Neuronal stem cell (in vitro differentiated cells): Measurements from ENCODE around the gene RARG.

Experiments used
- DNase-seq: peaks from one replicate; pipeline ENCODE4 v3.0.0-alpha.2; 2013; ENCODE audit warnings: low spot score
- H2AFZ ChIP-seq: one replicate; pipeline ENCODE4 v1.6.1; 2013; ENCODE audit warnings: mild to moderate bottlenecking, low read length, inconsistent platforms
- H2AK5ac ChIP-seq: 2 replicates; pipeline ENCODE4 v1.6.1; 2013; ENCODE audit warnings: low read depth, mild to moderate bottlenecking, inconsistent platforms, low read length, moderate library complexity, mixed read lengths
- H2BK120ac ChIP-seq: 2 replicates; pipeline ENCODE4 v1.6.1; 2013; ENCODE audit warnings: low read depth, mild to moderate bottlenecking, inconsistent platforms, low read length, moderate library complexity, mixed read lengths
- H2BK12ac ChIP-seq: one replicate; pipeline ENCODE4 v1.6.1; 2013; ENCODE audit warnings: low read length, inconsistent platforms
- H2BK15ac ChIP-seq: 2 replicates; pipeline ENCODE4 v1.6.1; 2013; ENCODE audit warnings: mild to moderate bottlenecking, low read length, inconsistent platforms, mixed read lengths
- H2BK5ac ChIP-seq: one replicate; pipeline ENCODE4 v1.6.1; 2013; ENCODE audit warnings: inconsistent platforms, mild to moderate bottlenecking, low read length, moderate library complexity
- H3K14ac ChIP-seq: one replicate; pipeline ENCODE4 v1.6.1; 2013; ENCODE audit warnings: low read length, inconsistent platforms
- H3K18ac ChIP-seq: 2 replicates; pipeline ENCODE4 v1.6.1; 2013; ENCODE audit warnings: low read length, inconsistent platforms
- H3K23ac ChIP-seq: 2 replicates; pipeline ENCODE4 v1.6.1; 2013; ENCODE audit warnings: low read depth, mild to moderate bottlenecking, mixed read lengths, low read length, inconsistent platforms; ENCODE audit not compliant: poor library complexity
- H3K27ac ChIP-seq: replicated peaks from 3 replicates; pipeline ENCODE4 v1.5.1; 2013; ENCODE audit warnings: low read length, inconsistent platforms
- H3K27me3 ChIP-seq, 3 experiments: 2 replicates each; pipeline ENCODE4 v1.6.1; 2013; ENCODE audit warnings: low read length in 3 of 3, mild to moderate bottlenecking in 2 of 3, inconsistent platforms in 1 of 3, low read depth in 1 of 3, mixed read lengths in 1 of 3, moderate library complexity in 1 of 3; ENCODE audit not compliant: control insufficient read depth in 3 of 3, insufficient read depth in 3 of 3
- H3K36me3 ChIP-seq, 2 donors: replicated peaks in 1 of 2; 2 replicates each; pipeline ENCODE4 v1.6.1; 2013; ENCODE audit warnings: low read length in 2 of 2; ENCODE audit not compliant: control insufficient read depth in 2 of 2, insufficient read depth in 2 of 2
- H3K4ac ChIP-seq: 2 replicates; pipeline ENCODE4 v1.6.1; 2013; ENCODE audit warnings: inconsistent platforms, mild to moderate bottlenecking, low read length, moderate library complexity
- H3K4me1 ChIP-seq, 2 donors: 1 replicate in 1 of 2; 2 replicates in 1 of 2; pipeline ENCODE4 v1.6.1; 2013; ENCODE audit warnings: low read length in 2 of 2, low read depth in 1 of 2; ENCODE audit not compliant: control insufficient read depth in 2 of 2, insufficient read depth in 1 of 2
- H3K4me2 ChIP-seq: one replicate; pipeline ENCODE4 v1.6.1; 2013; ENCODE audit warnings: mild to moderate bottlenecking, low read length, inconsistent platforms; ENCODE audit not compliant: insufficient read depth, poor library complexity, severe bottlenecking
- H3K4me3 ChIP-seq, 2 donors: 2 replicates each; pipeline ENCODE4 v1.5.1; 2013; ENCODE audit warnings: low read length in 2 of 2, mild to moderate bottlenecking in 2 of 2, inconsistent platforms in 1 of 2, moderate library complexity in 1 of 2
- H3K79me1 ChIP-seq: one replicate; pipeline ENCODE4 v1.6.1; 2013; ENCODE audit warnings: low read depth, mild to moderate bottlenecking, inconsistent platforms, low read length, moderate library complexity
- H3K9ac ChIP-seq: one replicate; pipeline ENCODE4 v1.6.1; 2013; ENCODE audit warnings: mild to moderate bottlenecking, low read depth, low read length, inconsistent platforms; ENCODE audit not compliant: poor library complexity
- H3K9me3 ChIP-seq, 2 donors: replicated peaks in 1 of 2; 2 replicates each; pipeline versions ENCODE3 to v1.6.1; 2013; ENCODE audit warnings: low read length in 2 of 2, mild to moderate bottlenecking in 2 of 2, inconsistent platforms in 1 of 2, low read depth in 1 of 2, mixed read lengths in 1 of 2, moderate library complexity in 1 of 2; ENCODE audit not compliant: control insufficient read depth in 2 of 2, insufficient read depth in 1 of 2
- H4K8ac ChIP-seq: one replicate; pipeline ENCODE4 v1.6.1; 2013; ENCODE audit warnings: low read depth, mild to moderate bottlenecking, inconsistent platforms, low read length, moderate library complexity
- H4K91ac ChIP-seq: one replicate; pipeline ENCODE4 v1.6.1; 2013; ENCODE audit warnings: low read length, low read depth, mild to moderate bottlenecking, inconsistent platforms; ENCODE audit not compliant: poor library complexity
- WGBS, 2 donors: extraction: QIAGEN DNeasy Blood & Tissue Kit; methylation state at CpG; one replicate each; pipeline ENCODE4 v1.1.7; 2013; ENCODE audit warnings: missing lambda C conversion rate in 2 of 2, mixed read lengths in 1 of 2; ENCODE audit not compliant: insufficient read length in 2 of 2, insufficient replicate concordance in 1 of 2; ENCODE audit errors: extremely low coverage in 2 of 2; 5-methylcytosine and 5-hydroxymethylcytosine counted together

Gene RARG

GRCh38 chr12:53255996-53256395 is 24.0 kb upstream of the RARG start:
- WGBS, 2 donors: no CpG with 5 or more reads among the region's 3 CpGs
- DNase-seq: no peak

GRCh38 chr12:53254816-53255545 is 23.0 kb upstream of the RARG start:
- H2BK15ac ChIP-seq: no peak overlapping the region
- no peak overlapping the region for H3K4me2 ChIP-seq
- DNase-seq: no peak
- H3K27ac ChIP-seq: no peak overlapping the region
- peaks cover 12% of the 10 kb centered on the region in 2 donors for H3K4me1 ChIP-seq
- H3K36me3 ChIP-seq: peaks cover 8 to 9% of the 10 kb centered on the region in 2 donors
- no peak overlapping the region for H2BK120ac ChIP-seq
- no peak overlapping the region for H3K9ac ChIP-seq
- H3K9me3 ChIP-seq: no peaks in the 10 kb centered on the region
- peaks cover 7% of the 10 kb centered on the region for H3K79me1 ChIP-seq
- WGBS, 2 donors: no CpG with 5 or more reads among the region's 1 CpG
- peaks cover 0 to 2% (median 0%) of the 10 kb centered on the region in 3 experiments for H3K27me3 ChIP-seq
- no peak overlapping the region for H2AK5ac ChIP-seq
- no peak overlapping the region for H4K8ac ChIP-seq
- H3K4me3 ChIP-seq: no peak overlapping the region
- no peak overlapping the region for H3K14ac ChIP-seq
- no peak overlapping the region for H2BK12ac ChIP-seq
- H3K23ac ChIP-seq: no peak overlapping the region
- no peak overlapping the region for H2AFZ ChIP-seq
- H2BK5ac ChIP-seq: no peak overlapping the region
- H4K91ac ChIP-seq: no peak overlapping the region
- no peak overlapping the region for H3K18ac ChIP-seq
- H3K4ac ChIP-seq: no peak overlapping the region

More at GRCh38 chr12:53255996-53256395, 24.0 kb upstream of the RARG start:
- Histone ChIP-seq H3K18ac (no peak overlapping the region), H3K4ac (no peak overlapping the region), H2BK5ac (no peak overlapping the region), H2AK5ac (no peak overlapping the region), H2BK120ac (no peak overlapping the region), H2BK15ac (no peak overlapping the region), H3K27ac (no peak overlapping the region), H3K27me3 (peaks cover 0 to 1% (median 0%) of the 10 kb centered on the region in 3 experiments), H3K36me3 (peaks cover 8 to 9% of the 10 kb centered on the region in 2 donors), H3K4me2 (no peak overlapping the region), H3K79me1 (peaks cover 7% of the 10 kb centered on the region), H3K4me1 (peaks cover 12% of the 10 kb centered on the region in 2 donors), H3K23ac (no peak overlapping the region), H3K4me3 (no peak overlapping the region), H2AFZ (no peak overlapping the region), H4K91ac (no peak overlapping the region), H3K9ac (no peak overlapping the region), H4K8ac (no peak overlapping the region), H3K14ac (no peak overlapping the region), H3K9me3 (no peaks in the 10 kb centered on the region), H2BK12ac (no peak overlapping the region)

- Histone ChIP-seq H3K79me1 (peaks cover 7% of the 10 kb centered on the region), H3K4ac (no peak overlapping the region), H3K4me1 (peaks cover 12% of the 10 kb centered on the region in 2 donors), H2AK5ac (no peak overlapping the region), H3K4me3 (peak overlapping the region; percentile 41 to 77), H3K4me2 (no peak overlapping the region), H3K9me3 (no peaks in the 10 kb centered on the region), H2BK120ac (no peak overlapping the region), H3K14ac (no peak overlapping the region), H4K91ac (no peak overlapping the region), H3K27ac (no peak overlapping the region), H3K23ac (peak overlapping the region; percentile 97), H3K27me3 (peaks cover 0 to 2% (median 0%) of the 10 kb centered on the region in 3 experiments), H2BK5ac (no peak overlapping the region), H2AFZ (no peak overlapping the region), H4K8ac (no peak overlapping the region), H2BK12ac (no peak overlapping the region), H3K18ac (peak overlapping the region; percentile 4), H3K9ac (no peak overlapping the region), H3K36me3 (peaks cover 8 to 9% of the 10 kb centered on the region in 2 donors), H2BK15ac (no peak overlapping the region)
- whole genome bisulfite sequencing, 2 donors: no CpG with 5 or more reads among the region's 13 CpGs
- DNase-seq: no peak
Observed at GRCh38 chr12:53253298-53253697, 21.3 kb upstream of the RARG start.

GRCh38 chr12:53252349-53252916 is 20.4 kb upstream of the RARG start:
- Histone ChIP-seq H3K23ac (peak overlapping the region; percentile 97), H3K79me1 (peaks cover 7% of the 10 kb centered on the region), H3K27ac (peak overlapping the region; percentile 43), H3K4ac (peak overlapping the region; percentile 76), H3K4me1 (peaks cover 12% of the 10 kb centered on the region in 2 donors), H2AK5ac (peak overlapping the region; percentile 63), H4K91ac (no peak overlapping the region), H2BK5ac (peak overlapping the region; percentile 75), H2BK120ac (peak overlapping the region; percentile 41), H3K36me3 (peaks cover 8 to 9% of the 10 kb centered on the region in 2 donors), H3K9ac (peak overlapping the region; percentile 98), H3K9me3 (no peaks in the 10 kb centered on the region), H3K4me2 (peak overlapping the region; percentile 91), H2BK15ac (peak overlapping the region; percentile 55), H3K27me3 (peaks cover 0 to 2% (median 0%) of the 10 kb centered on the region in 3 experiments), H3K14ac (peak overlapping the region; percentile 99), H3K4me3 (peak overlapping the region; percentile 77 to 93), H3K18ac (peak overlapping the region; percentile 91), H2BK12ac (no peak overlapping the region), H4K8ac (peak overlapping the region; percentile 93), H2AFZ (peak overlapping the region; percentile 90)
- no peak for DNase-seq
- WGBS, 2 donors: no CpG with 5 or more reads among the region's 19 CpGs
